Neuronal stem cell (in vitro differentiated cells): ENCODE data around the gene PLD5.

ENCODE experiments used
- DNase-seq: peaks from one replicate; pipeline ENCODE4 v3.0.0-alpha.2; 2013; ENCODE audit warnings: low spot score
- H2AFZ ChIP-seq: one replicate; pipeline ENCODE4 v1.6.1; 2013; ENCODE audit warnings: mild to moderate bottlenecking, low read length, inconsistent platforms
- H2AK5ac ChIP-seq: 2 replicates; pipeline ENCODE4 v1.6.1; 2013; ENCODE audit warnings: low read depth, mild to moderate bottlenecking, inconsistent platforms, low read length, moderate library complexity, mixed read lengths
- H2BK120ac ChIP-seq: 2 replicates; pipeline ENCODE4 v1.6.1; 2013; ENCODE audit warnings: low read depth, mild to moderate bottlenecking, inconsistent platforms, low read length, moderate library complexity, mixed read lengths
- H2BK12ac ChIP-seq: one replicate; pipeline ENCODE4 v1.6.1; 2013; ENCODE audit warnings: low read length, inconsistent platforms
- H2BK15ac ChIP-seq: 2 replicates; pipeline ENCODE4 v1.6.1; 2013; ENCODE audit warnings: mild to moderate bottlenecking, low read length, inconsistent platforms, mixed read lengths
- H2BK5ac ChIP-seq: one replicate; pipeline ENCODE4 v1.6.1; 2013; ENCODE audit warnings: inconsistent platforms, mild to moderate bottlenecking, low read length, moderate library complexity
- H3K14ac ChIP-seq: one replicate; pipeline ENCODE4 v1.6.1; 2013; ENCODE audit warnings: low read length, inconsistent platforms
- H3K18ac ChIP-seq: 2 replicates; pipeline ENCODE4 v1.6.1; 2013; ENCODE audit warnings: low read length, inconsistent platforms
- H3K23ac ChIP-seq: 2 replicates; pipeline ENCODE4 v1.6.1; 2013; ENCODE audit warnings: low read depth, mild to moderate bottlenecking, mixed read lengths, low read length, inconsistent platforms; ENCODE audit not compliant: poor library complexity
- H3K27ac ChIP-seq: replicated peaks from 3 replicates; pipeline ENCODE4 v1.5.1; 2013; ENCODE audit warnings: low read length, inconsistent platforms
- H3K27me3 ChIP-seq, 3 experiments: 2 replicates each; pipeline ENCODE4 v1.6.1; 2013; ENCODE audit warnings: low read length in 3 of 3, mild to moderate bottlenecking in 2 of 3, inconsistent platforms in 1 of 3, low read depth in 1 of 3, mixed read lengths in 1 of 3, moderate library complexity in 1 of 3; ENCODE audit not compliant: control insufficient read depth in 3 of 3, insufficient read depth in 3 of 3
- H3K36me3 ChIP-seq, 2 donors: replicated peaks in 1 of 2; 2 replicates each; pipeline ENCODE4 v1.6.1; 2013; ENCODE audit warnings: low read length in 2 of 2; ENCODE audit not compliant: control insufficient read depth in 2 of 2, insufficient read depth in 2 of 2
- H3K4ac ChIP-seq: 2 replicates; pipeline ENCODE4 v1.6.1; 2013; ENCODE audit warnings: inconsistent platforms, mild to moderate bottlenecking, low read length, moderate library complexity
- H3K4me1 ChIP-seq, 2 donors: 1 replicate in 1 of 2; 2 replicates in 1 of 2; pipeline ENCODE4 v1.6.1; 2013; ENCODE audit warnings: low read length in 2 of 2, low read depth in 1 of 2; ENCODE audit not compliant: control insufficient read depth in 2 of 2, insufficient read depth in 1 of 2
- H3K4me2 ChIP-seq: one replicate; pipeline ENCODE4 v1.6.1; 2013; ENCODE audit warnings: mild to moderate bottlenecking, low read length, inconsistent platforms; ENCODE audit not compliant: insufficient read depth, poor library complexity, severe bottlenecking
- H3K4me3 ChIP-seq, 2 donors: 2 replicates each; pipeline ENCODE4 v1.5.1; 2013; ENCODE audit warnings: low read length in 2 of 2, mild to moderate bottlenecking in 2 of 2, inconsistent platforms in 1 of 2, moderate library complexity in 1 of 2
- H3K79me1 ChIP-seq: one replicate; pipeline ENCODE4 v1.6.1; 2013; ENCODE audit warnings: low read depth, mild to moderate bottlenecking, inconsistent platforms, low read length, moderate library complexity
- H3K9ac ChIP-seq: one replicate; pipeline ENCODE4 v1.6.1; 2013; ENCODE audit warnings: mild to moderate bottlenecking, low read depth, low read length, inconsistent platforms; ENCODE audit not compliant: poor library complexity
- H3K9me3 ChIP-seq, 2 donors: replicated peaks in 1 of 2; 2 replicates each; pipeline versions ENCODE3 to v1.6.1; 2013; ENCODE audit warnings: low read length in 2 of 2, mild to moderate bottlenecking in 2 of 2, inconsistent platforms in 1 of 2, low read depth in 1 of 2, mixed read lengths in 1 of 2, moderate library complexity in 1 of 2; ENCODE audit not compliant: control insufficient read depth in 2 of 2, insufficient read depth in 1 of 2
- H4K8ac ChIP-seq: one replicate; pipeline ENCODE4 v1.6.1; 2013; ENCODE audit warnings: low read depth, mild to moderate bottlenecking, inconsistent platforms, low read length, moderate library complexity
- H4K91ac ChIP-seq: one replicate; pipeline ENCODE4 v1.6.1; 2013; ENCODE audit warnings: low read length, low read depth, mild to moderate bottlenecking, inconsistent platforms; ENCODE audit not compliant: poor library complexity
- WGBS, 2 donors: extraction: QIAGEN DNeasy Blood & Tissue Kit; methylation state at CpG; one replicate each; pipeline ENCODE4 v1.1.7; 2013; ENCODE audit warnings: missing lambda C conversion rate in 2 of 2, mixed read lengths in 1 of 2; ENCODE audit not compliant: insufficient read length in 2 of 2, insufficient replicate concordance in 1 of 2; ENCODE audit errors: extremely low coverage in 2 of 2; 5-methylcytosine and 5-hydroxymethylcytosine counted together

The PLD5 gene

GRCh38 chr1:242201090-242201489 lies 323.4 kb downstream of the PLD5 start:
- no peaks in the 10 kb centered on the region for H3K36me3 ChIP-seq
- no peak overlapping the region for H3K9ac ChIP-seq
- H3K4me1 ChIP-seq = peaks cover 0 to 6% of the 10 kb centered on the region in 2 donors
- no peak overlapping the region for H3K23ac ChIP-seq
- peaks cover 3 to 16% of the 10 kb centered on the region in 2 donors for H3K9me3 ChIP-seq
- no peak overlapping the region for H4K91ac ChIP-seq
- no peak overlapping the region for H2BK120ac ChIP-seq
- H2BK15ac ChIP-seq = no peak overlapping the region
- no peak overlapping the region for H2AFZ ChIP-seq
- H2BK12ac ChIP-seq = no peak overlapping the region
- H2BK5ac ChIP-seq = no peak overlapping the region
- no peak overlapping the region for H3K4me3 ChIP-seq
- no peak overlapping the region for H3K4ac ChIP-seq
- H3K27me3 ChIP-seq = no peaks in the 10 kb centered on the region
- H2AK5ac ChIP-seq = no peak overlapping the region
- no peak overlapping the region for H3K4me2 ChIP-seq
- WGBS, 2 donors = no CpG with 5 or more reads among the region's 2 CpGs
- no peak overlapping the region for H4K8ac ChIP-seq
- no peak overlapping the region for H3K27ac ChIP-seq
- no peak overlapping the region for H3K14ac ChIP-seq
- H3K18ac ChIP-seq = no peak overlapping the region
- DNase-seq = no peak
- peaks cover 3% of the 10 kb centered on the region for H3K79me1 ChIP-seq

DNA sequence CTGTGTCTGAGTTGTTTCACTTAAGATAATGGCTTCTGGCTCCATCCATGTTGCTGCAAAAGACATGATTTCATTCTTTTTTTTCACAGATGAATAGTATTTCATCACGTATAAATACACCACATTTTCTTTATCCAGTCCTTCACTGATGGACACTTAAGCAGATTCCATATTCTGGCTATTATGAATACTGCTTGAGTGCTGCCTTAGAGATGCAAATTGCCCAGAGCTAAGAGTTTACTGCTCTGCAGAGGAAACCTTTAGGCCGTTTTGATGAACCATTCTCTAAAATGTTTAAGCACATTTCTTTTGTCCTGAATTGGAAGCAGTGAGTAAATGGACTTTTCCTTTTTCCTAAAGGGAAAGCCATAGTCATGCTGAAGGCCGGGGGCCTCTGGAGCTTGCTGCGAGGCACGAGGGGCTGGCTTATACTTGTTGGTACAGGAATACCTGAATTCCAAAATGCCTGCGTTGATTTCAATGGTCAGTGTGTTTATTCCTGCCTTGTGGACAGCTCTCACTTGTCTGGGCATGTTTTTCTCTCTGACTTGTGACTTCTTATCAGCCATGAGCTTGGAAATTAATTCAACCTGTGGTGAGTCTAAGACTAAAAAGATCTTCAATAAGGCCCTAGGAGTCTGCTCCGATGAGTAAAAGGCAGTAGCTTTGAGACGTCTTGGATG lies 324.6 kb downstream of the PLD5 start:
- no peak overlapping the region for H3K4me3 ChIP-seq
- H3K27ac ChIP-seq = no peak overlapping the region
- H3K4ac ChIP-seq = no peak overlapping the region

DNA sequence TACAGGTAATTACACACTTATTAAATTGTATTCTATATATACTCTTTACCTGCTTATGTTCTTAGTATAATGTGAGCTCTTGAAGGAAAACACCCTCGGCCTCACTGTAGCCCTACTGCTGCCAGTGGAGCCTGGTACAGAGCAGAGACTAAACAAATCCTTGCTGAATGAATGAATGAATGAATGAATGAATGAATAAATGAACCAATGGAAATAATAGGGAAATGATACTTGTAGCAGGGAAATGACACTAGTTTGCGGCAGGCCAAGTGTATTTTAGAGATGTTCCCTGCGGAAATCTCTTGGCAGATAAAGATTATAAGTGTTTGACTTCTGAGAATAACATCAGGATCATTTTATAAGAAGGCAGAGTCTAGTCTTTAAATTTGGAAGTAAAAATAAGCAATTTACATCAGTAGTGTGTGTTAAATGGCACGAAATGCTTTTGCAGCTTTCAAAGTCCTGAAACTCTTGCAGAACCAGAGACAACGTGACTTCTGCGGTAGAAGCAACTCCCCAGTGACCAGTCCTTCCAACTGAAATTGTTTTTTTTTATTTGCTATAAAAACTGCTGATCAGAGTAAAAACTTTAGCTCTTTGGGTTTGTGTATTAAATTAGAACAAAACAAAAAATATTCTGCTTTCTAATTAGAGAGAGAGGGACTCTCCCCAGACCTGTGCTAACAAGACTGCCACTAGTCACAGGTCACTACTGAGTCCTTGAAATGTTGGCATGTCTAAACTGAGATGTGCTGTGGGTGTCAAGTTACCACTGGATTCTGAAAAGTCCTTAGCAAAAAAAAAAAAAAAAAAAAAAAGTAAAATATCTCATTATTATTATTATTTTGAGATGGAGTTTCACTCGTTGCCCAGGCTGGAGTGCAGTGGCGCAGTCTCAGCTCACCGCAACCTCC lies 326.3 kb downstream of the PLD5 start:
- Histone ChIP-seq H2AK5ac (no peak overlapping the region), H3K27me3 (no peaks in the 10 kb centered on the region), H3K14ac (no peak overlapping the region), H2BK15ac (no peak overlapping the region), H3K9ac (no peak overlapping the region), H3K4me2 (no peak overlapping the region), H3K27ac (no peak overlapping the region), H2BK12ac (no peak overlapping the region), H4K8ac (no peak overlapping the region), H3K36me3 (no peaks in the 10 kb centered on the region), H2BK5ac (no peak overlapping the region), H3K4me1 (peaks cover 0 to 1% of the 10 kb centered on the region in 2 donors), H3K79me1 (peaks cover 3% of the 10 kb centered on the region), H3K18ac (no peak overlapping the region), H3K23ac (no peak overlapping the region), H3K4me3 (no peak overlapping the region), H3K4ac (no peak overlapping the region), H3K9me3 (peaks cover 3 to 16% of the 10 kb centered on the region in 2 donors), H4K91ac (no peak overlapping the region), H2BK120ac (no peak overlapping the region), H2AFZ (no peak overlapping the region)
- no CpG with 5 or more reads among the region's 9 CpGs for WGBS, 2 donors
- DNase-seq = no peak

More for the DNA sequence above, 324.6 kb downstream of the PLD5 start:
- H3K14ac ChIP-seq = no peak overlapping the region
- H3K27me3 ChIP-seq = no peaks in the 10 kb centered on the region
- DNase-seq = no peak
- H2BK120ac ChIP-seq = no peak overlapping the region
- H3K36me3 ChIP-seq = no peaks in the 10 kb centered on the region
- no peak overlapping the region for H3K4me2 ChIP-seq
- H3K79me1 ChIP-seq = peaks cover 3% of the 10 kb centered on the region
- H4K8ac ChIP-seq = no peak overlapping the region
- H2BK15ac ChIP-seq = no peak overlapping the region
- no peak overlapping the region for H2BK12ac ChIP-seq
- H2AFZ ChIP-seq = peak overlapping the region; percentile 23
- WGBS, 2 donors = no CpG with 5 or more reads among the region's 8 CpGs
- H3K9ac ChIP-seq = no peak overlapping the region
- H3K4me1 ChIP-seq = peaks cover 0 to 3% of the 10 kb centered on the region in 2 donors
- no peak overlapping the region for H3K18ac ChIP-seq
- H3K23ac ChIP-seq = no peak overlapping the region
- H2AK5ac ChIP-seq = no peak overlapping the region
- H4K91ac ChIP-seq = no peak overlapping the region
- H3K9me3 ChIP-seq = peaks cover 3 to 16% of the 10 kb centered on the region in 2 donors
- no peak overlapping the region for H2BK5ac ChIP-seq

DNA sequence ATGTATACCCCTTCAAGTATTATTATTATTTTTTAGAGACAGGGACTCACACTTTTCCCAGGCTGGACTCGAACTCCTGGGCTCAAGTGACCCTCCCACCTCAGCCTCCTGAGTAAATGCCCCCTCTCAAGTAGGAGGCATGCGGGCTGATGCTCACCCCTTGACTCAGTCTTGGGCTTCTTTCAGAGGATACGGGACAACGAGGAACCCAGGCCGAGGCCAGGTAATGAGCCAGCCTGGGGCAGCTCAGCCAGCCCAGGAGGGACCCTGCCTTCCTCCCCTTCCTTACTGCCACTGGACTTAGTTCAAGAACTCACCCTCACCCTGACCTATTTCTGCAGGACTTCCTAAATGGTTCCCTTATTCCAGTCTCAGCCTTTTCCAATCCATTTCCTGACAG lies 327.6 kb downstream of the PLD5 start:
- no peak overlapping the region for H2AK5ac ChIP-seq
- H3K4me2 ChIP-seq = no peak overlapping the region
- no peaks in the 10 kb centered on the region for H3K27me3 ChIP-seq
- H3K9me3 ChIP-seq = peaks cover 3 to 16% of the 10 kb centered on the region in 2 donors
- H3K18ac ChIP-seq = no peak overlapping the region
- H3K4me1 ChIP-seq = no peaks in the 10 kb centered on the region
- no peak overlapping the region for H4K8ac ChIP-seq
- H2BK15ac ChIP-seq = no peak overlapping the region
- H2BK120ac ChIP-seq = no peak overlapping the region
- no peak overlapping the region for H3K27ac ChIP-seq
- H3K4me3 ChIP-seq = no peak overlapping the region
- DNase-seq = no peak
- no peak overlapping the region for H2BK12ac ChIP-seq
- H3K23ac ChIP-seq = no peak overlapping the region
- peak overlapping the region; percentile 45 for H3K9ac ChIP-seq
- no peaks in the 10 kb centered on the region for H3K36me3 ChIP-seq
- no peak overlapping the region for H2AFZ ChIP-seq
- peaks cover 3% of the 10 kb centered on the region for H3K79me1 ChIP-seq
- H3K4ac ChIP-seq = no peak overlapping the region
- H4K91ac ChIP-seq = no peak overlapping the region
- no CpG with 5 or more reads among the region's 5 CpGs for WGBS, 2 donors
- no peak overlapping the region for H2BK5ac ChIP-seq
- no peak overlapping the region for H3K14ac ChIP-seq
